ENCODE data around the gene ARHGEF19. TPM values are rescaled to one million over a fixed set of nuclear protein-coding genes. Genes with fewer than 3 reads are reported as not detected.

The ARHGEF19 gene
- total RNA-seq, 4 donors from 2014 or later: 11.9 to 32.3 (median 17.5) TPM

- Histone ChIP-seq H3K27ac (no peak overlapping the region), H3K27me3 (no peaks in the 10 kb centered on the region), H3K9me3 (no peaks in the 10 kb centered on the region), H3K4me1 (no peaks in the 10 kb centered on the region), H3K4me3 (replicated peaks in 1 of 3) (no peak overlapping the region), H3K36me3 (peaks cover 10 to 19% of the 10 kb centered on the region in 2 donors)
- 86 to 89% methylated on average over 4 of the region's 4 CpGs for WGBS, 2 donors
- no peak for DNase-seq
- TF ChIP-seq, protein P1, sequence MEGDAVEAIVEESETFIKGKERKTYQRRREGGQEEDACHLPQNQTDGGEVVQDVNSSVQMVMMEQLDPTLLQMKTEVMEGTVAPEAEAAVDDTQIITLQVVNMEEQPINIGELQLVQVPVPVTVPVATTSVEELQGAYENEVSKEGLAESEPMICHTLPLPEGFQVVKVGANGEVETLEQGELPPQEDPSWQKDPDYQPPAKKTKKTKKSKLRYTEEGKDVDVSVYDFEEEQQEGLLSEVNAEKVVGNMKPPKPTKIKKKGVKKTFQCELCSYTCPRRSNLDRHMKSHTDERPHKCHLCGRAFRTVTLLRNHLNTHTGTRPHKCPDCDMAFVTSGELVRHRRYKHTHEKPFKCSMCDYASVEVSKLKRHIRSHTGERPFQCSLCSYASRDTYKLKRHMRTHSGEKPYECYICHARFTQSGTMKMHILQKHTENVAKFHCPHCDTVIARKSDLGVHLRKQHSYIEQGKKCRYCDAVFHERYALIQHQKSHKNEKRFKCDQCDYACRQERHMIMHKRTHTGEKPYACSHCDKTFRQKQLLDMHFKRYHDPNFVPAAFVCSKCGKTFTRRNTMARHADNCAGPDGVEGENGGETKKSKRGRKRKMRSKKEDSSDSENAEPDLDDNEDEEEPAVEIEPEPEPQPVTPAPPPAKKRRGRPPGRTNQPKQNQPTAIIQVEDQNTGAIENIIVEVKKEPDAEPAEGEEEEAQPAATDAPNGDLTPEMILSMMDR (IDR thresholded peaks at IDR 0.05): no peak
- TF ChIP-seq POLR2A (IDR thresholded peaks at IDR 0.05): no peak
- intact Hi-C loops (cut with DNase I): no loop called here
Observed at GRCh38 chr1:16256478-16256877, 44.0 kb upstream of the ARHGEF19 start.

- TF ChIP-seq, protein P1 (IDR thresholded peaks at IDR 0.05): no peak
- no peak for TF ChIP-seq POLR2A (IDR thresholded peaks at IDR 0.05)
- WGBS, 2 donors: 81 to 87% methylated on average over 4 of the region's 4 CpGs
- no peak for DNase-seq
- Histone ChIP-seq H3K4me3 (replicated peaks in 1 of 3) (no peak overlapping the region), H3K27ac (peak overlapping the region in 1 of 3 donors; percentile 7), H3K9me3 (no peaks in the 10 kb centered on the region), H3K27me3 (no peaks in the 10 kb centered on the region), H3K4me1 (peaks cover 13 to 16% of the 10 kb centered on the region in 2 donors), H3K36me3 (peaks cover 18 to 30% of the 10 kb centered on the region in 2 donors)
- intact Hi-C loops (cut with DNase I): no loop called here
Observed at GRCh38 chr1:16254263-16254928, 41.9 kb upstream of the ARHGEF19 start.

- no peak for DNase-seq
- Histone ChIP-seq H3K27ac (no peak overlapping the region), H3K4me3 (replicated peaks in 1 of 3) (no peak overlapping the region), H3K27me3 (no peaks in the 10 kb centered on the region), H3K9me3 (no peaks in the 10 kb centered on the region), H3K36me3 (peaks cover 18 to 30% of the 10 kb centered on the region in 2 donors), H3K4me1 (peaks cover 22 to 26% of the 10 kb centered on the region in 2 donors)
- no peak for TF ChIP-seq POLR2A (IDR thresholded peaks at IDR 0.05)
- TF ChIP-seq, protein P1 (IDR thresholded peaks at IDR 0.05): no peak
- intact Hi-C loops (cut with DNase I): no loop called here
- 70 to 87% methylated on average over 5 of the region's 5 CpGs for WGBS, 2 donors
Observed at GRCh38 chr1:16253332-16253922, 41.0 kb upstream of the ARHGEF19 start.

GRCh38 chr1:16252912-16253311 lies 40.5 kb upstream of the ARHGEF19 start:
- no peak for DNase-seq
- peaks cover 27 to 31% of the 10 kb centered on the region in 2 donors for H3K4me1 ChIP-seq
- H3K27ac ChIP-seq: no peak overlapping the region
- no peak overlapping the region for H3K4me3 ChIP-seq (replicated peaks in 1 of 3)
- no peaks in the 10 kb centered on the region for H3K9me3 ChIP-seq
- no peaks in the 10 kb centered on the region for H3K27me3 ChIP-seq
- TF ChIP-seq, protein P1 (IDR thresholded peaks at IDR 0.05): no peak
- TF ChIP-seq POLR2A (IDR thresholded peaks at IDR 0.05): no peak
- WGBS, 2 donors: 92 to 96% methylated on average over 2 of the region's 2 CpGs
- intact Hi-C loops (cut with DNase I): no loop called here
- H3K36me3 ChIP-seq: peaks cover 18 to 30% of the 10 kb centered on the region in 2 donors

GRCh38 chr1:16251381-16251780 lies 38.9 kb upstream of the ARHGEF19 start:
- Histone ChIP-seq H3K4me1 (peaks cover 32 to 41% of the 10 kb centered on the region in 2 donors), H3K36me3 (peaks cover 21 to 33% of the 10 kb centered on the region in 2 donors), H3K27me3 (no peaks in the 10 kb centered on the region), H3K9me3 (no peaks in the 10 kb centered on the region), H3K4me3 (replicated peaks in 1 of 3) (no peak overlapping the region), H3K27ac (peak overlapping the region in 2 of 3 donors; percentile 71 to 83)
- TF ChIP-seq POLR2A (IDR thresholded peaks at IDR 0.05): no peak
- TF ChIP-seq, protein P1 (IDR thresholded peaks at IDR 0.05): no peak
- WGBS, 2 donors: 90 to 94% methylated on average over 9 to 10 of the region's 10 CpGs
- DNase-seq: no peak
- intact Hi-C loops (cut with DNase I): no loop called here

Data from thyroid gland (tissue), 4 donors.